ENCODE measurements around the gene SH2D2A. TPM values are rescaled to one million over a fixed set of nuclear protein-coding genes. Genes with fewer than 3 reads are reported as not detected.

Gene SH2D2A
- total RNA-seq, 1 experiment from 2014 or later: 4.0 TPM

- H3K27ac ChIP-seq: no peak overlapping the region
- CTCF ChIA-PET: interaction anchor here (0.6 kb wide), 1 partner anchor 21 kb away, joined by 3 read pairs; no protein-coding TSS in a partner anchor
- no peaks in the 10 kb centered on the region for H3K9me3 ChIP-seq (ENCODE audit: insufficient read depth, low read depth)
- 0 out of 2 replicates have a peak, but pooled peaks cover 9% of the 10 kb centered on the region for H3K27me3 ChIP-seq (ENCODE audit: insufficient read depth, low read depth)
- H3K9me2 ChIP-seq (ENCODE audit: insufficient read depth): no peaks in the 10 kb centered on the region
- no TSS peak for BruUV-seq (replicated peaks)
- no peak overlapping the region for H3K4me3 ChIP-seq
- no peak overlapping the region for H2AFZ ChIP-seq
- no peak for DNase-seq
- TF ChIP-seq EZH2 (IDR thresholded peaks at IDR 0.05; ENCODE audit: low read depth): no peak
- TF ChIP-seq CTCF (conservative IDR thresholded peaks at IDR 0.05): no peak
- POLR2A ChIA-PET (ENCODE audit: unreplicated experiment): interaction anchor here (0.6 kb wide), 1 partner anchor 35 kb away, joined by 3 read pairs; no protein-coding TSS in a partner anchor
- H3K4me2 ChIP-seq: no peak overlapping the region
- intact Hi-C loops (cut with micrococcal nuclease; ENCODE audit: unreplicated experiment): no loop called here
- H4K20me1 ChIP-seq (ENCODE audit: insufficient read depth): no peaks in the 10 kb centered on the region
- no peaks in the 10 kb centered on the region for H3F3A ChIP-seq (ENCODE audit: insufficient read depth, low read depth)
- H3K79me2 ChIP-seq (ENCODE audit: low read depth): no peaks in the 10 kb centered on the region
- H3K36me3 ChIP-seq (ENCODE audit: low read depth): no peaks in the 10 kb centered on the region
- no peaks in the 10 kb centered on the region for H3K4me1 ChIP-seq (replicated peaks; ENCODE audit: insufficient read depth)
These were observed 11.9 kb upstream of the SH2D2A start for GRCh38 chr1:156828400-156829124.

- H3K4me1 ChIP-seq (replicated peaks; ENCODE audit: insufficient read depth): no peaks in the 10 kb centered on the region
- no TSS peak for BruUV-seq (replicated peaks)
- no peaks in the 10 kb centered on the region for H4K20me1 ChIP-seq (ENCODE audit: insufficient read depth)
- no peaks in the 10 kb centered on the region for H3K9me3 ChIP-seq (ENCODE audit: insufficient read depth, low read depth)
- no peak overlapping the region for H3K27ac ChIP-seq
- ChIA-PET CTCF (no interaction called here), POLR2A (ENCODE audit: unreplicated experiment) (no interaction called here)
- H3K36me3 ChIP-seq (ENCODE audit: low read depth): no peaks in the 10 kb centered on the region
- no peak overlapping the region for H3K4me3 ChIP-seq
- H3F3A ChIP-seq (ENCODE audit: insufficient read depth, low read depth): no peaks in the 10 kb centered on the region
- DNase-seq: no peak
- intact Hi-C loops (cut with micrococcal nuclease; ENCODE audit: unreplicated experiment): no loop called here
- H3K27me3 ChIP-seq (ENCODE audit: insufficient read depth, low read depth): no peaks in the 10 kb centered on the region
- no peak for TF ChIP-seq EZH2 (IDR thresholded peaks at IDR 0.05; ENCODE audit: low read depth)
- TF ChIP-seq CTCF (conservative IDR thresholded peaks at IDR 0.05): no peak
- no peaks in the 10 kb centered on the region for H3K9me2 ChIP-seq (ENCODE audit: insufficient read depth)
- H3K4me2 ChIP-seq: no peak overlapping the region
- no peak overlapping the region for H2AFZ ChIP-seq
- no peaks in the 10 kb centered on the region for H3K79me2 ChIP-seq (ENCODE audit: low read depth)
These were observed 10.0 kb upstream of the SH2D2A start for GRCh38 chr1:156826630-156827029.

- H3K36me3 ChIP-seq (ENCODE audit: low read depth): no peaks in the 10 kb centered on the region
- no peak overlapping the region for H3K4me3 ChIP-seq
- BruUV-seq (replicated peaks): no TSS peak
- ChIA-PET CTCF (no interaction called here), POLR2A (ENCODE audit: unreplicated experiment) (interaction anchor here (0.6 to 0.7 kb wide), 2 partner anchors 14 to 48 kb away, joined by 4 read pairs; no protein-coding TSS in a partner anchor)
- H3K79me2 ChIP-seq (ENCODE audit: low read depth): no peaks in the 10 kb centered on the region
- TF ChIP-seq CTCF (conservative IDR thresholded peaks at IDR 0.05) (no peak), EZH2 (IDR thresholded peaks at IDR 0.05; ENCODE audit: low read depth) (no peak)
- H3K4me2 ChIP-seq: no peak overlapping the region
- intact Hi-C loops (cut with micrococcal nuclease; ENCODE audit: unreplicated experiment): no loop called here
- no peaks in the 10 kb centered on the region for H3K27me3 ChIP-seq (ENCODE audit: insufficient read depth, low read depth)
- no peak for DNase-seq
- no peaks in the 10 kb centered on the region for H3K9me2 ChIP-seq (ENCODE audit: insufficient read depth)
- H2AFZ ChIP-seq: no peak overlapping the region
- H3K27ac ChIP-seq: no peak overlapping the region
- no peaks in the 10 kb centered on the region for H3F3A ChIP-seq (ENCODE audit: insufficient read depth, low read depth)
- no peaks in the 10 kb centered on the region for H4K20me1 ChIP-seq (ENCODE audit: insufficient read depth)
- no peaks in the 10 kb centered on the region for H3K9me3 ChIP-seq (ENCODE audit: insufficient read depth, low read depth)
- H3K4me1 ChIP-seq (replicated peaks; ENCODE audit: insufficient read depth): no peaks in the 10 kb centered on the region
These were observed 6.7 kb upstream of the SH2D2A start for GRCh38 chr1:156823210-156823790.

All from PC-9 (cell line).